Measurements from ENCODE around the gene TTLL10.

The TTLL10 gene

GRCh38 chr1:1215881-1216605 lies 42.4 kb downstream of the TTLL10 start:
- H3K4me3 ChIP-seq (ENCODE audit: low read depth, low read length) = no peak overlapping the region
- TF ChIP-seq CTCF (IDR thresholded peaks at IDR 0.05; ENCODE audit: low read depth, low read length, missing control alignments) = no peak
- no peak for DNase-seq (ENCODE audit: low read depth)

GRCh38 chr1:1216770-1217620 lies 43.3 kb downstream of the TTLL10 start:
- H3K4me3 ChIP-seq (ENCODE audit: low read depth, low read length) = no peak overlapping the region
- no peak for DNase-seq (ENCODE audit: low read depth)
- TF ChIP-seq CTCF (IDR thresholded peaks at IDR 0.05; ENCODE audit: low read depth, low read length, missing control alignments) = no peak

- TF ChIP-seq CTCF (IDR thresholded peaks at IDR 0.05; ENCODE audit: low read depth, low read length, missing control alignments) = no peak
- no peak for DNase-seq (ENCODE audit: low read depth)
- no peak overlapping the region for H3K4me3 ChIP-seq (ENCODE audit: low read depth, low read length)
These were observed 44.2 kb downstream of the TTLL10 start for GRCh38 chr1:1217621-1218523.

GRCh38 chr1:1218524-1219200 lies 45.0 kb downstream of the TTLL10 start:
- TF ChIP-seq CTCF (IDR thresholded peaks at IDR 0.05; ENCODE audit: low read depth, low read length, missing control alignments) = no peak
- DNase-seq (ENCODE audit: low read depth) = no peak
- H3K4me3 ChIP-seq (ENCODE audit: low read depth, low read length) = no peak overlapping the region

GRCh38 chr1:1219341-1219740 lies 45.7 kb downstream of the TTLL10 start:
- no peak for DNase-seq (ENCODE audit: low read depth)
- no peak overlapping the region for H3K4me3 ChIP-seq (ENCODE audit: low read depth, low read length)
- TF ChIP-seq CTCF (IDR thresholded peaks at IDR 0.05; ENCODE audit: low read depth, low read length, missing control alignments) = no peak

- TF ChIP-seq CTCF (IDR thresholded peaks at IDR 0.05; ENCODE audit: low read depth, low read length, missing control alignments) = no peak
- DNase-seq (ENCODE audit: low read depth) = no peak
These were observed 46.5 kb downstream of the TTLL10 start for GRCh38 chr1:1220197-1220596.

More at GRCh38 chr1:1220197-1220596, 46.5 kb downstream of the TTLL10 start:
- H3K4me3 ChIP-seq (ENCODE audit: low read depth, low read length) = no peak overlapping the region
